Neural progenitor cell (in vitro differentiated cells): ENCODE measurements around the gene GPRC5A. TPM values are rescaled to one million over a fixed set of nuclear protein-coding genes. Genes with fewer than 3 reads are reported as not detected.

Experiments
- DNase-seq: peaks from one replicate; pipeline ENCODE4 v3.0.0-alpha.2; 2016; ENCODE audit warnings: low spot score
- H2AFZ ChIP-seq: fragments of 200-600 bp; sonication (generic); replicated peaks from 2 replicates; pipeline ENCODE4 v1.6.1; 2016; ENCODE audit warnings: antibody characterized with exemption
- H3F3A ChIP-seq: fragments of 200-600 bp; sonication (generic); 2 replicates; pipeline ENCODE4 v1.6.1; 2016; ENCODE audit warnings: antibody characterized with exemption, low read depth
- H3K27ac ChIP-seq: fragments of 200-600 bp; sonication (generic); 2 replicates; pipeline ENCODE4 v1.5.1; 2016; ENCODE audit warnings: mild to moderate bottlenecking
- H3K27me3 ChIP-seq: fragments of 200-600 bp; sonication (generic); 2 replicates; pipeline ENCODE4 v1.6.1; 2016; ENCODE audit warnings: mild to moderate bottlenecking, moderate library complexity
- H3K36me3 ChIP-seq: fragments of 200-600 bp; sonication (generic); 2 replicates; pipeline ENCODE4 v1.5.1; 2016
- H3K4me1 ChIP-seq: fragments of 200-600 bp; sonication (generic); 2 replicates; pipeline ENCODE4 v1.6.1; 2016; ENCODE audit warnings: mixed run types
- H3K4me2 ChIP-seq: fragments of 200-600 bp; sonication (generic); 2 replicates; pipeline ENCODE4 v1.6.1; 2016
- H3K4me3 ChIP-seq: fragments of 200-600 bp; sonication (generic); 2 replicates; pipeline ENCODE4 v1.5.1; 2016
- H3K79me2 ChIP-seq: fragments of 200-600 bp; sonication (generic); 2 replicates; pipeline ENCODE4 v1.6.1; 2016; ENCODE audit warnings: low read depth
- H3K9ac ChIP-seq: fragments of 200-600 bp; sonication (generic); 2 replicates; pipeline ENCODE4 v1.6.1; 2016
- H3K9me3 ChIP-seq: fragments of 200-600 bp; sonication (generic); 2 replicates; pipeline ENCODE4 v1.5.1; 2016; ENCODE audit warnings: low read depth
- H4K20me1 ChIP-seq: fragments of 200-600 bp; sonication (generic); 2 replicates; pipeline ENCODE4 v1.6.1; 2016; ENCODE audit warnings: low read depth
- H3K27ac Mint-ChIP-seq: 3 replicates; pipeline ENCODE4 v1.8.0; 2021; ENCODE audit warnings: mixed read lengths
- H3K27me3 Mint-ChIP-seq: 2 replicates; pipeline ENCODE4 v1.8.0; 2022; ENCODE audit warnings: low read depth, mild to moderate bottlenecking, inconsistent platforms, moderate library complexity, mixed read lengths; ENCODE audit not compliant: insufficient read depth
- H3K36me3 Mint-ChIP-seq: 3 replicates; pipeline ENCODE4 v1.8.0; 2021; ENCODE audit warnings: mixed read lengths
- H3K4me1 Mint-ChIP-seq: 3 replicates; pipeline ENCODE4 v1.8.0; 2021; ENCODE audit warnings: mixed read lengths
- H3K4me3 Mint-ChIP-seq: 3 replicates; pipeline ENCODE4 v1.8.0; 2021; ENCODE audit warnings: mild to moderate bottlenecking, moderate library complexity, mixed read lengths
- H3K9me3 Mint-ChIP-seq: 3 replicates; pipeline ENCODE4 v1.8.0; 2020; ENCODE audit warnings: mixed read lengths
- EZH2 ChIP-seq: fragments of 200-600 bp; sonication (generic); IDR thresholded peaks from 2 replicates; pipeline ENCODE4 v1.6.1; 2017; ENCODE audit warnings: antibody characterized with exemption, mild to moderate bottlenecking, moderate library complexity
- EZH2phosphoT487 ChIP-seq: fragments of 200-600 bp; sonication (generic); IDR thresholded peaks from 2 replicates; pipeline ENCODE4 v1.6.1; 2017; ENCODE audit warnings: antibody characterized with exemption
- total RNA-seq: library from RNA; depleted of rRNA; stranded (reverse); fragments of >200 nt; gene quantifications from 2 replicates; pipeline ENCODE4 v1.2.3, GENCODE V29; 2015; ENCODE audit warnings: low replicate concordance
- TF ChIP-seq, protein P1 (sequence below): fragments of 200-600 bp; sonication (generic); IDR thresholded peaks from 2 replicates; pipeline ENCODE4 v1.5.1; 2017; ENCODE audit warnings: antibody characterized with exemption, mild to moderate bottlenecking

Gene GPRC5A
- total RNA-seq, 1 donor from 2014 or later, result not detected

DNA sequence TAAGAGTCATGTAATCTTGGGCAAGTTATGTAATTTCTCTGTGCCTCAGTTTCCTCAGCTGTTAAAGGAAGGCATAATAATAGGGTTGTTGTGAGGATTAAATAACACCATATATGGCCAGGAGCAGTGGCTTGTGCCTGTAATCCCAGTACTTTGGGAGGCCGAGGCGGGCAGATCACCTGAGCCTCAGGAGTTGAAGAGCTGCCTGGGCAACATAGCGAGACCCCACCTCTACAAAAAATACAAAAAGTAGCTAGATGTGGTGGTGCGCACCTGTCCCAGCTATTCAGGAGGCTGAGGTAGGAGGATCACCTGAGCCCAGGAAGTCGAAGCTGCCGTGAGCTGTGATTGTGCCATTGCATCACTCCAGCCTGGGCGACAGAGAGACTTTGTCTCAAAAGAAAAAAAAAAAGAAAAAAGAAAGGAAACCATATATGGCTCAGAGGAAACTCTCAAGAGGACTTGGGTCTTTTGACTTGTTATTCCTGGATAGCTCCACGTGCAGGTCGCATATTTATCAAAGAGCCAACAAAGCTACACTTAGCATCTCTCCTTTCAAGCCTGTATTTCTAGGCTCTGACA lies 6.9 kb downstream of the GPRC5A start:
- no peak overlapping the region for H3K4me3 Mint-ChIP-seq
- Histone ChIP-seq H3K9ac (no peak overlapping the region), H3K4me1 (no peaks in the 10 kb centered on the region), H3F3A (no peaks in the 10 kb centered on the region), H3K36me3 (no peaks in the 10 kb centered on the region), H4K20me1 (no peaks in the 10 kb centered on the region), H3K4me3 (no peak overlapping the region), H3K27me3 (peaks cover 12% of the 10 kb centered on the region), H2AFZ (no peak overlapping the region), H3K9me3 (no peaks in the 10 kb centered on the region), H3K79me2 (no peaks in the 10 kb centered on the region), H3K4me2 (no peak overlapping the region), H3K27ac (no peak overlapping the region)
- H3K4me1 Mint-ChIP-seq, result no peaks in the 10 kb centered on the region
- no peak for DNase-seq
- H3K9me3 Mint-ChIP-seq, result no peaks in the 10 kb centered on the region
- no peaks in the 10 kb centered on the region for H3K36me3 Mint-ChIP-seq
- H3K27ac Mint-ChIP-seq, result no peak overlapping the region
- H3K27me3 Mint-ChIP-seq, result peaks cover 4% of the 10 kb centered on the region
- TF ChIP-seq EZH2, result no peak
- TF ChIP-seq EZH2phosphoT487, result no peak
- TF ChIP-seq, protein P1, sequence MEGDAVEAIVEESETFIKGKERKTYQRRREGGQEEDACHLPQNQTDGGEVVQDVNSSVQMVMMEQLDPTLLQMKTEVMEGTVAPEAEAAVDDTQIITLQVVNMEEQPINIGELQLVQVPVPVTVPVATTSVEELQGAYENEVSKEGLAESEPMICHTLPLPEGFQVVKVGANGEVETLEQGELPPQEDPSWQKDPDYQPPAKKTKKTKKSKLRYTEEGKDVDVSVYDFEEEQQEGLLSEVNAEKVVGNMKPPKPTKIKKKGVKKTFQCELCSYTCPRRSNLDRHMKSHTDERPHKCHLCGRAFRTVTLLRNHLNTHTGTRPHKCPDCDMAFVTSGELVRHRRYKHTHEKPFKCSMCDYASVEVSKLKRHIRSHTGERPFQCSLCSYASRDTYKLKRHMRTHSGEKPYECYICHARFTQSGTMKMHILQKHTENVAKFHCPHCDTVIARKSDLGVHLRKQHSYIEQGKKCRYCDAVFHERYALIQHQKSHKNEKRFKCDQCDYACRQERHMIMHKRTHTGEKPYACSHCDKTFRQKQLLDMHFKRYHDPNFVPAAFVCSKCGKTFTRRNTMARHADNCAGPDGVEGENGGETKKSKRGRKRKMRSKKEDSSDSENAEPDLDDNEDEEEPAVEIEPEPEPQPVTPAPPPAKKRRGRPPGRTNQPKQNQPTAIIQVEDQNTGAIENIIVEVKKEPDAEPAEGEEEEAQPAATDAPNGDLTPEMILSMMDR, result no peak

DNA sequence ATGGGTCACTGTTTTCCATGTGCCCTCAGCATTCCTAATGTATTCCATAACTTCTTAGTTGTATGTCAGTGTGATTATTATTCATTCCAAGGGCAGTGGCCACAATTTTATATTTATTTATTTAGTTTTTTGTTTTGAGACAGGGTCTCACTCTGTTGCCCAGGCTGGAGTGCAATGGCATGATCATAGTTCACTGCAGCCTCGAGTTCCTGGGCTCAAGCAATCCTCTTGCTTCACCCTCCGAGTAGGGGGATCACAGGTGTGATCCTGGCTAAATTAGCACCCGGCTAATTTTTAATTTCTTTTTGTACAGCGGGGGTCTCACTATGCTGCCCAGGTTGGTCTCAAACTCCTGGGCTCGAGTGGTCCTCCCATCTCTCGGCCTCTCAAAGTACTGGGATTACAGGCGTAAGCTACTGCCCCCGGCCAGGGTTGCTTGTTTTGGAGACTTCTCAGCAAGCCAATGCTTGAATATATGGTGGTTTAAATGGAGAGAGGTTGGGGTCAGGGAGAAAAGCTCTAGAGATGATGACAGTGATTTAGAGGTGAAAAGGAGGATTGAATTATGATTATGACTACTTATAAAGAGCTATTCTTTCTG lies 7.6 kb downstream of the GPRC5A start:
- H3K9ac ChIP-seq, result no peak overlapping the region

DNA sequence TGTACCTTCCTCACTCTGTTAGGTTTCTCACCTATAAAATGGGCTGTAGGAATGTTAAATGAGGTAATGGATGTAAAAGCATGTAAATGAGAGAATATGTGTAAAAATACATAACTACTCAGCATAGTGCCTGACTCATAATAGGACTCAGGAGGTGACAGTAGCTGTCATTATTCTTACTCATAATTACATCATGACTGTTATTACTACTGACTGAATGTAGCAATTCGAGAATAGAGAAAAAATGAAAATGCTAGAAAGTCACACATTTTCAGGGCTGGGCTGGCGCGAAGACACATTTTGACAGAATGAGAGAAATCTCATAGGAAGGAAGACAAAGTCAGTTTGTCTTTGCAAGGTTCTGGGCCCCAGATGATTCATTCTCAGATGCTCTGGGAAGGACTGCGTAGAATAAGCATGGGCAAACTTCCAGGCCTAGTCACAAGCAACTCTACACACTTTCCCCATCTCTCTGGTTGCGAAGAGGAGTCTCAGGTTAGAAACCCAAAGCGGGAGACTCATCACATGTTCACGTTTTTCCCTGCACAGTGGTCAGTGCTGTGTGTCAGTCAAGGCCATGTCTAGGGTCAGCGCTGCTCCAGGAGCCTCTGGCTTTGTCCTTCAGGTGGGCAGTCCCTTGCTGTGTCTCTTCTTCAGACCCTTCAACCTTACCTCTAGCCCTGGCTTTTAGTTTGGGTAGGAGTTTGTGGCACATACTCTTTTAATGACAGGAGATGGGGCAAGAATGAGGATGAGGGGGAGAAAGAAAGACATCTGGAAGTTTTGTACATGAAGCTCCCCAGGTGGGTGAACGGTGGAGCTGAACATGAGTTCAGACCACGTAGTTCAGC lies 8.4 kb downstream of the GPRC5A start:
- Mint-ChIP-seq H3K27me3 (peaks cover 4% of the 10 kb centered on the region), H3K9me3 (no peaks in the 10 kb centered on the region), H3K36me3 (no peaks in the 10 kb centered on the region), H3K4me3 (no peak overlapping the region), H3K4me1 (peaks cover 4% of the 10 kb centered on the region), H3K27ac (no peak overlapping the region)
- Histone ChIP-seq H3K27ac (no peak overlapping the region), H3K27me3 (no peaks in the 10 kb centered on the region), H3K36me3 (no peaks in the 10 kb centered on the region), H3K9ac (no peak overlapping the region), H4K20me1 (no peaks in the 10 kb centered on the region), H3F3A (no peaks in the 10 kb centered on the region), H3K4me1 (no peaks in the 10 kb centered on the region), H2AFZ (no peak overlapping the region), H3K4me2 (no peak overlapping the region), H3K4me3 (no peak overlapping the region), H3K9me3 (no peaks in the 10 kb centered on the region), H3K79me2 (no peaks in the 10 kb centered on the region)
- DNase-seq, result no peak
- no peak for TF ChIP-seq EZH2
- TF ChIP-seq, protein P1, result no peak
- no peak for TF ChIP-seq EZH2phosphoT487

More for the DNA sequence above, 7.6 kb downstream of the GPRC5A start:
- Mint-ChIP-seq H3K9me3 (no peaks in the 10 kb centered on the region), H3K36me3 (no peaks in the 10 kb centered on the region), H3K4me3 (no peak overlapping the region), H3K4me1 (peaks cover 1% of the 10 kb centered on the region), H3K27me3 (peaks cover 4% of the 10 kb centered on the region), H3K27ac (no peak overlapping the region)
- Histone ChIP-seq H3F3A (no peaks in the 10 kb centered on the region), H2AFZ (no peak overlapping the region), H3K4me1 (no peaks in the 10 kb centered on the region), H3K79me2 (no peaks in the 10 kb centered on the region), H3K36me3 (no peaks in the 10 kb centered on the region), H3K27me3 (peaks cover 4% of the 10 kb centered on the region), H3K4me2 (no peak overlapping the region), H4K20me1 (no peaks in the 10 kb centered on the region), H3K27ac (no peak overlapping the region), H3K4me3 (no peak overlapping the region), H3K9me3 (no peaks in the 10 kb centered on the region)
- DNase-seq, result no peak
- TF ChIP-seq, protein P1, result no peak
- TF ChIP-seq EZH2phosphoT487, result no peak
